Skeletal muscle tissue (tissue), 4 donors: ENCODE results near the gene LZTS3. TPM values are rescaled to one million over a fixed set of nuclear protein-coding genes. Genes with fewer than 3 reads are reported as not detected.
"Not testable (repeated sequence)": the region's sequence is repeated elsewhere in the genome, so short reads cannot be mapped to it uniquely, and the experiment has no call there.

ENCODE experiments used
- H3K27ac ChIP-seq: one replicate; pipeline ENCODE4 v1.7.0; 2013; ENCODE audit warnings: mild to moderate bottlenecking, low read depth, low read length, inconsistent platforms
- H3K27me3 ChIP-seq, 3 donors: one replicate each; pipeline ENCODE4 v1.7.0; 2013; ENCODE audit warnings: low read length in 3 of 3; ENCODE audit not compliant: control insufficient read depth in 3 of 3, insufficient read depth in 3 of 3
- H3K36me3 ChIP-seq, 3 donors: one replicate each; pipeline ENCODE4 v1.7.0; 2013; ENCODE audit warnings: low read length in 3 of 3; ENCODE audit not compliant: control insufficient read depth in 3 of 3, insufficient read depth in 3 of 3
- H3K4me1 ChIP-seq, 3 donors: one replicate each; pipeline ENCODE4 v1.7.0; 2013; ENCODE audit warnings: low read length in 3 of 3, mild to moderate bottlenecking in 3 of 3; ENCODE audit not compliant: control insufficient read depth in 3 of 3, insufficient read depth in 3 of 3
- H3K4me3 ChIP-seq, 3 donors: one replicate each; pipeline ENCODE4 v1.7.0; 2013; ENCODE audit warnings: low read length in 3 of 3
- H3K9ac ChIP-seq, 3 donors: one replicate each; pipeline ENCODE4 v1.7.0; 2013; ENCODE audit warnings: low read length in 3 of 3, mild to moderate bottlenecking in 3 of 3, moderate library complexity in 2 of 3, low read depth in 1 of 3
- H3K9me3 ChIP-seq, 3 donors: one replicate each; pipeline ENCODE4 v1.7.0; 2013; ENCODE audit warnings: low read length in 3 of 3; ENCODE audit not compliant: control insufficient read depth in 3 of 3
- total RNA-seq: library from RNA; depleted of rRNA; stranded (reverse); fragments of >200 nt; gene quantifications from one replicate; pipeline ENCODE4 v1.2.3, GENCODE V29; 2014
- donor health status: Osteomylitis.

LZTS3 gene
- total RNA-seq, 1 donor from 2014 or later = 1.6 TPM

DNA sequence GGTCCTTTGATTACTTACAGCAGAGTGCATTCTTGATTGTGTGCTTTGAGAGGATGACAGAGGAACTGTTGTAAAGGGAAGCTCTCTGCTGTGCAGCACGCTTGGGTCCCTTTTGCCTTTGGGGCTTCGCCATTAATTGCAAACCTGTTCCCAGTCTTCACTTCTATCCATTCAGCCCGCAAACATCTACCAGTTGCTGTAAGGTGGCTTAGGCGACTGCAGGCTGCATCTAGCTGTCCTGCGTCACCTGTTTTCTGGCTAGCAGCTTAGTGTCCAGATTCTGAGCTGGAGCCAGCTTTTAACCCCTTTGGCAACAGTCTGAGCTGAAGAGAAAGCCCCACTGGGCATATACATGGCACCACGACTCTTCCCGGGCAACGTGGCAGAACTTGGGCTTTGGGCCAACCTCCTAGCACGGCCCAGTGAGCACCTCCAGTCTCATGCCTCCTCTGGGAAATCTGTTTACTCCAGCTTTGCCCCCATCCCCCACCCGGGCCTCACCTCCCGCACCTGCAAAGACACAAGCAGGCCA, 11.2 kb downstream of the LZTS3 start:
- no peaks in the 10 kb centered on the region for H3K36me3 ChIP-seq
- H3K27me3 ChIP-seq = no peaks in the 10 kb centered on the region
- H3K4me3 ChIP-seq = no peak overlapping the region
- no peak overlapping the region for H3K27ac ChIP-seq
- peak overlapping the region in 2 of 3 donors; percentile 8 to 43 for H3K9ac ChIP-seq
- H3K9me3 ChIP-seq = no peaks in the 10 kb centered on the region
- peaks cover 26 to 40% (median 34%) of the 10 kb centered on the region in 3 donors for H3K4me1 ChIP-seq

DNA sequence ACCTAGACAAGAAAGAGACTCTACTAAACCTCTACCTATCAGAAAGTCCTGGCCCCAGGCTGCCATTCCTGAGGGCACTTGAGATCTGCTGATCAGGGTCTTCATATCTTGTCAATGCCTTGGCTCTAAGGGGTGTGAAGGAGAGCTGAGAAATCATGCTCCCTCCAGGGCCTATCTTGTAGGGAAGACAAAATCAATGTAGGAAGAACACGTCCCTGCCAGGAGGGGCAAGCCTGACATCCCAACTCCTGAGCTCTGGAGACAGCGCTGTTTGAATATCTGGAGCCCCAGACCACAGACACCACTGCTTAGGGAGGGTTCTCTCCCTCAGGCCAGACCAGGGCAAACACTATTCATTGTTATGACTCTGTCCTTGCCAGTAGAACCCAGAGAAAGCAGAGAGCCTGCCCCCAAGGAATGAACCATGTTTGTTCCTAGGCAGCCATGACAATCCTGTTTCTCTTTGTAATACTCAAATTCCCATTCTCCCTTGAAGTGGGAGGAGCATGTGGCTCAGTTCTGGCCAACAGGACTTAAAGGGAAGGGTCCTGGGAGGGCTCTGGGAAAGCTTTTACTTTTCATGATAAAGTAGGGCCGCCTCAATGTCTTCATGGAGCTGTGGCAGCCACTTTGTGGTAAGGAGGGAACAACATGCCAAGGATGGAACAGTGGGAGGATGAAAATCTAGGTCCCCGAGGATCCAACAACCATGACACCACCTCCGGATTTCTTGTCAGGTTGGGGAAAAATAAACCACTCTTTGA, 11.9 kb downstream of the LZTS3 start:
- Histone ChIP-seq H3K27ac (no peak overlapping the region), H3K27me3 (no peaks in the 10 kb centered on the region), H3K4me1 (peaks cover 32 to 46% (median 41%) of the 10 kb centered on the region in 3 donors)

DNA sequence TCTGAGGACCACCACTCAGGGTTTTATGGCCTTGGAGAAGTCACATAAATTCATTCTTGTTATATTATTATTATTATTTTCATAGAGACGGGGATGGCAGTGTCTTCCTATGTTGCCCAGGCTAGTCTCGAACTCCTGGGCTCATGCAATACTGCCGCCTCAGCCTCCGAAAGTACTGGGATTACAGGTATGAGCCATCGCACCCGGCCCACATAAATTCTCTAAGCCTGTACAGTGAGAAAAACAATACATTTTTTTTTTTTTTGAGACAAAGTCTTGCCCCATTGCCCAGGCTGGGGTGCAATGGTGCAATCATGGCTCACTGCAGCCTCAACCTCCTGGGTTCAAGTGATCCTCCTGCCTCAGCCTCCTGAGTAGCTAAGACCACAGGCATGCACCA, 12.9 kb downstream of the LZTS3 start:
- peaks cover 32 to 53% (median 38%) of the 10 kb centered on the region in 3 donors for H3K4me1 ChIP-seq
- H3K9ac ChIP-seq = peak overlapping the region in 1 of 3 donors; percentile 99
- no peaks in the 10 kb centered on the region for H3K9me3 ChIP-seq
- H3K27me3 ChIP-seq = no peaks in the 10 kb centered on the region
- peak overlapping the region; percentile 89 to 98 (median 96) for H3K4me3 ChIP-seq
- peaks cover 0 to 2% (median 2%) of the 10 kb centered on the region in 3 donors for H3K36me3 ChIP-seq
- H3K27ac ChIP-seq = no peak overlapping the region

More for the DNA sequence above, 11.9 kb downstream of the LZTS3 start:
- no peaks in the 10 kb centered on the region for H3K9me3 ChIP-seq
- no peak overlapping the region for H3K4me3 ChIP-seq
- peaks cover 0 to under 1% (median under 1%) of the 10 kb centered on the region in 3 donors for H3K36me3 ChIP-seq
- H3K9ac ChIP-seq = no peak overlapping the region

DNA sequence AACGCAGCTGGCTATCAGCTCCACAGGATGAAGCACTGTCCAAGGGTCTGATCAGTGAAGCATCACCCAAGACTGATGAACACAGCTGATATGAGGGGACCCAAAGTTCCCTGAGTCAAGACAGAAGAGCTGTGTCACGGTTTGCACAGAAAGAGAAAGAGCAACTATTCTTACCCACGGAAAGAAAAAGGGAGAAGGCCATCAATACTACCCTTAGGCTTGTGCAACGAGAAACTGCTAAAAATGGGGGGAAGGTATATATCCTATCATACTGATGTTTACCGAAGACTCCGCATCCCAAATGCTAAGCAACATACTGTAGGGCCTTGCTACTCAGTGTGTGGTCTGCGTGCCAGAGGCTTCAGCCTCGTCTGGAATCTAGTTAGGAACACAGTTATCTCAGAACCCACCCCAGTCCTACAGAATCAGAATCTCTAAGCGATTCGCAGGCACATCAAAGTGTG, 14.3 kb downstream of the LZTS3 start:
- peaks cover 33 to 51% (median 37%) of the 10 kb centered on the region in 3 donors for H3K4me1 ChIP-seq
- H3K9me3 ChIP-seq = no peaks in the 10 kb centered on the region
- H3K36me3 ChIP-seq = peaks cover 0 to 2% (median 2%) of the 10 kb centered on the region in 3 donors
- H3K27me3 ChIP-seq = no peaks in the 10 kb centered on the region
- H3K9ac ChIP-seq = peak overlapping the region; percentile 98 to 100 (median 99)
- H3K27ac ChIP-seq = peak overlapping the region; percentile 89
- H3K4me3 ChIP-seq = peak overlapping the region; percentile 89 to 98 (median 96)

DNA sequence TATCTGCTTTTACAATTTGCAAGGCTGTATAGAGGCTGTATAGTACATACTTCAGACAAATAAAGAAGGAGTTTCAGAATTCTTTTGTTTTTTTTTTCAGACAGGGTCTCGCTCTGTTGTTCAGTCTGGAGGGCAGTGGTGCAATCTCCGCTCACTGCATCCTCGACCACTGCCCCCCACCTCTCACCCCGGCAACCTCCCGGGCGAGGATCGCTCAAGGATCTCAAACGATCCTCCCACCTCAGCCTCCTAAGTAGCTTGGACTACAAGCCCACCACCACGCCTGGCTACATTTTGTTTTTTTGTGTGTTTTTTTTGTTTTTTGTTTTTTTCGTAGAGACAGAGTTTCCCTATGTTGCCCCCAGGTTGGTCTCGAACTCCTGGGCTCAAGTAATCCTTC, 15.5 kb downstream of the LZTS3 start:
- Histone ChIP-seq H3K27me3 (no peaks in the 10 kb centered on the region), H3K27ac (no peak overlapping the region), H3K4me1 (peaks cover 31 to 42% (median 39%) of the 10 kb centered on the region in 3 donors), H3K9me3 (no peaks in the 10 kb centered on the region), H3K4me3 (peak overlapping the region in 2 of 3 donors; percentile 31 to 43), H3K36me3 (peaks cover 0 to 2% (median 2%) of the 10 kb centered on the region in 3 donors), H3K9ac (peak overlapping the region; percentile 27 to 98 (median 45))

DNA sequence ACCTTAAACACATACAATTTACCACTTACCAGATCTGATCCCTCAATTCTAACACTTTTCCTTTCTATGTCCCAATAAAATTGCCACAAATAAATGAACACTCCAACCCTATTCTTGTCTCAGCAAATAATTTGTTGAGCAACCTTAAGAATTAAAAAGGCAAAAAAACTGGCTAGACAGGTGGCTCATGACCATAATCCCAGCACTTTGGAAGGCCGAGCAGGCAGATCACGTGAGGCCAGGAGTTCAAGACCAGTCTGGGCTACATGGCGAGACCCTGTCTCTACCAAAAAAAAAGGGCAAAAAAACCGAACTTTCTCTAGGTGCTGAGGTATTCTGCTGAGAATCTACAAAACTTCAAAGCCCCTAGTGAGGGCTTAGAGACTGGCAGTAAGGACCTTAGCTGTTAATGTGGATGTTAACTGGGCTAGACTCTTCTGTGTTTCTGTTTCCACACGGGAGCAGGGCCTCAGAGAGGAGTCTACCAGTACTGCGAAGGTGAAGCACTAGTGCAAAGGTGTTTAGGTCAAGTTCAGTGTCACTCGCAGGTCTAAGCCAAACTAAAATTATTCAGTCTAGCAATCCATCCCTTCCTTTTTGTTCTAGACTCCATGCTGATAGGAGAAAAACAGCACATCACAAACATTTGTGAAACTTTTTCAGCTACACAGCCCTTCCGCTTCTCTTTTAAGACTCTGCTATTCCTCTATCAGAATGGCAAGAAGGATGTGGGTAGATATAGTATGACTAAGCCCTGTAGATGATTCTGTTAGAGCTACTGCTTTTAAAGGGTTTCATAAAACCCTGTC, 16.3 kb downstream of the LZTS3 start:
- Histone ChIP-seq H3K36me3 (peaks cover 0 to 2% (median 2%) of the 10 kb centered on the region in 3 donors), H3K4me1 (peaks cover 33 to 45% (median 39%) of the 10 kb centered on the region in 3 donors), H3K4me3 (peak overlapping the region in 1 of 3 donors; percentile 31), H3K27ac (no peak overlapping the region), H3K27me3 (no peaks in the 10 kb centered on the region), H3K9me3 (no peaks in the 10 kb centered on the region), H3K9ac (peak overlapping the region; percentile 38 to 98 (median 45))

DNA sequence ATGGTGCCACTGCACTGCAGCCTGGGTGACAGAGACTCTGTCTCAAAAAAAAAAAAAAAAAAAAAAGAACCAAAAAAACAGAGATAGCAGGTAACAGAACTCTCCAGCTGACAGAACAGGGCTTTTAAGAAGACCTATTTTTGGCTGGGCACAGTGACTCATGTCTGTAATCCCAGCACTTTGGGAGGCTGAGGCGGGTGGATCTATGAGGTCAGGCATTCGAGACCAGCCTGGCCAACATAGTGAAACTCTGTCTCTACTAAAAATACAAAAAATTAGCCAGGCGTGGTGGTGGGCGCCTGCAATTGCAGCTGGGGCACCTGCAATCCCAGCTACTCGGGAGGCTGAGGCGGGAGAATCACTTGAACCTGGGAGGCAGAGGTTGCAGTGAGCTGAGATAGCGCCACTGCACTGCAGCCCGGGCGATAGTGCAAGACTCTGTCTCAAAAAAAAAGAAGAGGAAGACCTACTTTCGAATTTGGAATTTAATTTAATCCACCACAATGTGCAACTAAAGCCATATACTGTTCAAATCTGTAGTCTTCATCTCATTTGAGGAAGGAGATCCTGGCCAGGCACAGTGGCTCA, 21.2 kb downstream of the LZTS3 start:
- peak overlapping the region; percentile 39 for H3K27ac ChIP-seq

DNA sequence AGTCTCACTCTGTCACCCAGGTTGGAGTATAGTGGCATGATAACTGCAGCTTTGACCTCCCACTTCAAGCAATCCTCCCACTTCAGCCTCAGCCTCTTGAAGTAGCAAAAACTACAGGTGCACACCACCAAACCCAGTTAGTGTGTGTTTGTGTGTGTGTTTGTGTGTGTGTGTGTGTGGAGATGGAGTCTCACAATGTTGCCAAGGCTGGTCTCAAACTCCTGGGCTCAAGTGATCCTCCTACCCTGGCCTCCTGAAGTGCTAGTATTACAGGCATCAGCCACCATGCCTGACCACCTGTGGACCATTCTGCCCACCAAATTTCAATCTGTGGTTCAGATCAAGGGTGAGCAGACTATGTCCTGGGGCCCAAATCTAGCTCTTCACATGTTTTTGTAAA, 22.4 kb downstream of the LZTS3 start:
- Histone ChIP-seq H3K9ac (no peak overlapping the region), H3K27ac (no peak overlapping the region), H3K4me3 (no peak overlapping the region), H3K36me3 (peaks cover 17 to 24% (median 21%) of the 10 kb centered on the region in 3 donors), H3K27me3 (no peaks in the 10 kb centered on the region), H3K4me1 (peaks cover 20 to 32% (median 27%) of the 10 kb centered on the region in 3 donors), H3K9me3 (no peaks in the 10 kb centered on the region)

More for the DNA sequence above, 21.2 kb downstream of the LZTS3 start:
- not testable (repeated sequence) for H3K9me3 ChIP-seq, H3K27me3 ChIP-seq, H3K4me3 ChIP-seq, H3K9ac ChIP-seq
- H3K36me3 ChIP-seq = peaks cover 17 to 26% (median 21%) of the 10 kb centered on the region in 3 donors
- peaks cover 21 to 33% (median 25%) of the 10 kb centered on the region in 3 donors for H3K4me1 ChIP-seq

DNA sequence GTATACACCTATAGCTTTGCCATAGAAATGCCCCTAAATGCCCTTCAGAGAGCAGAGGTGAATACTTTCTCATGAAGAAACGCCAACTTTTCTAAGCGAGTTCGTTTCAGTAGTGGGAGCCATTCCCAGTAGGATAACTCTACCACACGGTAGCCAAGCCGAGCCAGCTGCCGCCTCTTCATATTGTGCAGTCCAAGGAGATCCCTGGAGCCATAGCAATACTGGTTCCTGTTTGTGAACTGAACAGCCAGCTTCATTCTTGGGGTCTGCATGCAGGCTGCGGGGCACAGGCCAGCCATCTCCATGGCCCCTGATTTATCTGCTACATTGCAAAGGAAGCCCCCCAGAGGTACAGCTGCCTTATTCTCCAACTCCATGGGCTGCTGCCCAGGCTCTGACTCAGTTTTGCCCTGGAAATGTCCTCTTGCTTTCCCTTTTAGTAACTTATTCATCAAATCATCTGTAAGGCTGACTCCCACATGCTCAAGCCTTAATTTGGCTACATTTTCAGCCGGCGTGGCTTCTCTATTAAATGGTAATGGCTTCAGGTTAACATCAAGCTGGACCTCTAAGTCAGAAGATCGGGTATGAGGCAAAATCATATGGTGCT, 26.5 kb downstream of the LZTS3 start:
- Histone ChIP-seq H3K9ac (peak overlapping the region in 1 of 3 donors; percentile 28), H3K4me1 (peaks cover 14 to 20% (median 16%) of the 10 kb centered on the region in 3 donors), H3K9me3 (no peaks in the 10 kb centered on the region), H3K27me3 (no peaks in the 10 kb centered on the region), H3K36me3 (peaks cover 17 to 24% (median 21%) of the 10 kb centered on the region in 3 donors), H3K4me3 (peak overlapping the region in 1 of 3 donors; percentile 17), H3K27ac (no peak overlapping the region)
